Suprapubic skin (tissue), 4 donors: ENCODE results near the gene DIP2C. TPM values are rescaled to one million over a fixed set of nuclear protein-coding genes. Genes with fewer than 3 reads are reported as not detected.

Experiments used
- DNase-seq, 2 donors: peaks; one replicate each; pipeline ENCODE4 v3.0.0-alpha.2; 2019; ENCODE audit warnings: low spot score in 2 of 2
- H3K27ac ChIP-seq: fragments of 200-600 bp; sonication (generic); one replicate; pipeline ENCODE4 v1.5.1; 2019
- H3K27me3 ChIP-seq: fragments of 200-600 bp; sonication (generic); one replicate; pipeline ENCODE4 v1.5.1; 2019
- H3K36me3 ChIP-seq: fragments of 200-600 bp; sonication (generic); one replicate; pipeline ENCODE4 v1.5.1; 2019
- H3K4me1 ChIP-seq: fragments of 200-600 bp; sonication (generic); one replicate; pipeline ENCODE4 v1.5.1; 2019
- H3K4me3 ChIP-seq: fragments of 200-600 bp; sonication (generic); one replicate; pipeline ENCODE4 v1.5.1; 2019; ENCODE audit warnings: mild to moderate bottlenecking
- H3K9me3 ChIP-seq: fragments of 200-600 bp; sonication (generic); one replicate; pipeline ENCODE4 v1.5.1; 2019
- EP300 ChIP-seq: sonication (generic); formaldehyde crosslinking; IDR thresholded peaks from one replicate; pipeline ENCODE4 v1.6.1; 2017; ENCODE audit warnings: antibody characterized with exemption
- POLR2A ChIP-seq, 2 donors: fragments of 450-650 bp; IDR thresholded peaks; one replicate each; pipeline ENCODE4 v1.6.1; 2017; ENCODE audit warnings: antibody characterized with exemption in 2 of 2, mild to moderate bottlenecking in 2 of 2, moderate library complexity in 2 of 2
- POLR2AphosphoS5 ChIP-seq, 3 donors: sonication (generic); formaldehyde crosslinking; IDR thresholded peaks; one replicate each; pipeline ENCODE4 v1.6.1; 2017; ENCODE audit warnings: antibody characterized with exemption in 3 of 3
- WGBS: methylation state at CpG from one replicate; pipeline ENCODE4 v1.1.5; 2018; 5-methylcytosine and 5-hydroxymethylcytosine counted together
- total RNA-seq, 4 donors: library from RNA; depleted of rRNA; stranded (reverse); fragments of >200 nt; gene quantifications; one replicate each; pipeline ENCODE4 v1.1.0, GENCODE V29; 2016
- TF ChIP-seq, protein P1 (sequence below), 2 donors: fragments of 200-600 bp in 1 of 2; fragments of 450-650 bp in 1 of 2; sonication (generic) in 1 of 2; IDR thresholded peaks; one replicate each; pipeline ENCODE4 v1.5.1; 2016 to 2019; ENCODE audit warnings: antibody characterized with exemption in 2 of 2, mild to moderate bottlenecking in 1 of 2, moderate library complexity in 1 of 2

Gene DIP2C
- total RNA-seq, 4 donors from 2014 or later = 6.7 to 23.3 (median 14.7) TPM

GRCh38 chr10:440127-440526 lies 249.3 kb downstream of the DIP2C start:
- Histone ChIP-seq H3K4me1 (no peaks in the 10 kb centered on the region), H3K27ac (no peak overlapping the region), H3K36me3 (no peaks in the 10 kb centered on the region), H3K27me3 (no peaks in the 10 kb centered on the region), H3K4me3 (no peak overlapping the region), H3K9me3 (no peaks in the 10 kb centered on the region)
- no peak for DNase-seq
- 95% methylated on average over 3 of the region's 3 CpGs for WGBS
- TF ChIP-seq, protein P1, sequence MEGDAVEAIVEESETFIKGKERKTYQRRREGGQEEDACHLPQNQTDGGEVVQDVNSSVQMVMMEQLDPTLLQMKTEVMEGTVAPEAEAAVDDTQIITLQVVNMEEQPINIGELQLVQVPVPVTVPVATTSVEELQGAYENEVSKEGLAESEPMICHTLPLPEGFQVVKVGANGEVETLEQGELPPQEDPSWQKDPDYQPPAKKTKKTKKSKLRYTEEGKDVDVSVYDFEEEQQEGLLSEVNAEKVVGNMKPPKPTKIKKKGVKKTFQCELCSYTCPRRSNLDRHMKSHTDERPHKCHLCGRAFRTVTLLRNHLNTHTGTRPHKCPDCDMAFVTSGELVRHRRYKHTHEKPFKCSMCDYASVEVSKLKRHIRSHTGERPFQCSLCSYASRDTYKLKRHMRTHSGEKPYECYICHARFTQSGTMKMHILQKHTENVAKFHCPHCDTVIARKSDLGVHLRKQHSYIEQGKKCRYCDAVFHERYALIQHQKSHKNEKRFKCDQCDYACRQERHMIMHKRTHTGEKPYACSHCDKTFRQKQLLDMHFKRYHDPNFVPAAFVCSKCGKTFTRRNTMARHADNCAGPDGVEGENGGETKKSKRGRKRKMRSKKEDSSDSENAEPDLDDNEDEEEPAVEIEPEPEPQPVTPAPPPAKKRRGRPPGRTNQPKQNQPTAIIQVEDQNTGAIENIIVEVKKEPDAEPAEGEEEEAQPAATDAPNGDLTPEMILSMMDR (IDR thresholded peaks at IDR 0.05) = no peak

GRCh38 chr10:437698-438490 lies 251.6 kb downstream of the DIP2C start:
- Histone ChIP-seq H3K27me3 (no peaks in the 10 kb centered on the region), H3K4me3 (no peak overlapping the region), H3K27ac (no peak overlapping the region), H3K9me3 (no peaks in the 10 kb centered on the region), H3K36me3 (no peaks in the 10 kb centered on the region), H3K4me1 (no peaks in the 10 kb centered on the region)
- no peak for DNase-seq
- TF ChIP-seq EP300 (no peak), POLR2A (IDR thresholded peaks at IDR 0.05) (no peak), POLR2AphosphoS5 (IDR thresholded peaks at IDR 0.05) (no peak)
- TF ChIP-seq, protein P1 (IDR thresholded peaks at IDR 0.05) = no peak
- 86% methylated on average over 3 of the region's 3 CpGs for WGBS

GRCh38 chr10:436911-437665 lies 252.4 kb downstream of the DIP2C start:
- TF ChIP-seq POLR2A (IDR thresholded peaks at IDR 0.05) = no peak
- no peak for TF ChIP-seq POLR2AphosphoS5 (IDR thresholded peaks at IDR 0.05)
- TF ChIP-seq, protein P1 (IDR thresholded peaks at IDR 0.05) = no peak
- no peak for TF ChIP-seq EP300
- WGBS = 88% methylated on average over 15 of the region's 17 CpGs
- H3K4me1 ChIP-seq = no peaks in the 10 kb centered on the region
- H3K4me3 ChIP-seq = no peak overlapping the region
- no peaks in the 10 kb centered on the region for H3K27me3 ChIP-seq
- no peaks in the 10 kb centered on the region for H3K36me3 ChIP-seq
- DNase-seq = no peak
- no peaks in the 10 kb centered on the region for H3K9me3 ChIP-seq
- no peak overlapping the region for H3K27ac ChIP-seq

DNA sequence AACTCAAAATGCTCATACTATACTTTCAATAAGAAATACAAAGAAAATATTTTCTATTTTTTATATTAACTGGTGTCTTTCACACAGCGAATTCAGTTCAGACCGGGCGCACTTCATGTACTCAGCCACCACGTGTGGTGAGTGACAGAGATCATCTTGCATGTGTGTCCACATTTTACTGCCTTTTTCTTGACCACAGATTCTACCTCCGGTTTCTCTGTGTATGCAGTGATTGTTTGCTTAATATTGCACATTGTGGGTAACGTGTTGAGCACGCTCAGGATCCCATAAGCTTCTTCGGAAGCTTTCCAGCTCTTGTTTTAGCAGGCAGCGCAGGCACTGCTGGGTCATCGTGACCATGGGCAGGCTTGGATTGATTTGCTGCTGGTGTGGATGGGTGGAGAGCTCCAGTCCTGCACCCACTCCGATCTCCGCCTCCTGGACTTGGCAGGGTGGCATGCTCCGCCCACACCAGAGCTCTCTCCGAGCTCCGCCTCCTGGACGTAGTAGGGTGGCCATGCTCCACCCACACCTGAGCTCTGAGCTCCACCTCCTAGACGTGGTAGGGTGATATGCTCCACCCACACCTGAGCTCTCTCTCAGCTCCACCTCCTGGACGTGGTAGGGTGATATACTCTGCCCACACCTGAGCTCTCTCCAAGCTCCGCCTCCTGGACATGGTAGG lies 253.3 kb downstream of the DIP2C start:
- no peaks in the 10 kb centered on the region for H3K4me1 ChIP-seq
- no peaks in the 10 kb centered on the region for H3K36me3 ChIP-seq
- no peak overlapping the region for H3K27ac ChIP-seq
- no peak overlapping the region for H3K4me3 ChIP-seq
- WGBS = 94% methylated on average over 19 of the region's 19 CpGs
- TF ChIP-seq EP300 = no peak
- TF ChIP-seq POLR2AphosphoS5 (IDR thresholded peaks at IDR 0.05) = no peak
- TF ChIP-seq, protein P1 (IDR thresholded peaks at IDR 0.05) = no peak
- no peak for TF ChIP-seq POLR2A (IDR thresholded peaks at IDR 0.05)
- DNase-seq = no peak
- H3K9me3 ChIP-seq = no peaks in the 10 kb centered on the region
- H3K27me3 ChIP-seq = no peaks in the 10 kb centered on the region

- Histone ChIP-seq H3K36me3 (no peaks in the 10 kb centered on the region), H3K4me1 (no peaks in the 10 kb centered on the region), H3K27ac (no peak overlapping the region), H3K27me3 (no peaks in the 10 kb centered on the region), H3K4me3 (no peak overlapping the region), H3K9me3 (no peaks in the 10 kb centered on the region)
- no peak for DNase-seq
- 91% methylated on average over 3 of the region's 3 CpGs for WGBS
- no peak for TF ChIP-seq POLR2AphosphoS5 (IDR thresholded peaks at IDR 0.05)
- TF ChIP-seq, protein P1 (IDR thresholded peaks at IDR 0.05) = no peak
- TF ChIP-seq EP300 = no peak
- TF ChIP-seq POLR2A (IDR thresholded peaks at IDR 0.05) = no peak
Measured at GRCh38 chr10:435397-435796, 254.1 kb downstream of the DIP2C start.
